ENCODE results near the gene CSF2. TPM values are rescaled to one million over a fixed set of nuclear protein-coding genes. Genes with fewer than 3 reads are reported as not detected.

The CSF2 gene
- total RNA-seq (not detected), polyA plus RNA-seq (not detected), total RNA-seq (0 to 4.0 (median 0.61) reads per million in 6 experiments)

- DNase-seq (no peak), ATAC-seq (no peak)
- no peaks in the 10 kb centered on the region for H3K9me3 Mint-ChIP-seq
- H3K4me3 Mint-ChIP-seq: peak within 1 kb of the TSS in 1 of 10 donors; percentile 66
- H3K27ac Mint-ChIP-seq: peak within 1 kb of the TSS in 1 of 10 donors; percentile 41
- H3K36me3 Mint-ChIP-seq: no peaks in the 10 kb centered on the region
- peaks cover 0 to 23% (median 0%) of the 10 kb centered on the region in 4 donors for H3K4me1 Mint-ChIP-seq
- POLR2A ChIA-PET: no interaction called here
- no peaks in the 10 kb centered on the region for H3K27me3 Mint-ChIP-seq
These were observed at the start of gene CSF2 for GRCh38 chr5:132073231-132074013. TSS of gene CSF2 (plus strand) at chr5:132073789. CDS start at chr5:132073824, 35 bp downstream.

- POLR2A ChIA-PET: no interaction called here
- ATAC-seq: no peak
These were observed 49.5 kb upstream of the CSF2 start for GRCh38 chr5:132024117-132024435.

GRCh38 chr5:132024789-132025402 is 48.7 kb upstream of the CSF2 start:
- peaks cover 12 to 25% (median 15%) of the 10 kb centered on the region in 4 donors for H3K4me1 Mint-ChIP-seq
- DNase-seq (no peak), ATAC-seq (no peak)
- POLR2A ChIA-PET: no interaction called here
- no peak overlapping the region for H3K4me3 Mint-ChIP-seq
- H3K36me3 Mint-ChIP-seq: no peaks in the 10 kb centered on the region
- H3K27ac Mint-ChIP-seq: no peak overlapping the region
- H3K27me3 Mint-ChIP-seq: peaks cover 0 to 18% (median 5%) of the 10 kb centered on the region in 5 donors
- peaks cover 0 to 4% (median 0%) of the 10 kb centered on the region in 9 donors for H3K9me3 Mint-ChIP-seq

More at GRCh38 chr5:132024117-132024435, 49.5 kb upstream of the CSF2 start:
- Mint-ChIP-seq H3K36me3 (no peaks in the 10 kb centered on the region), H3K4me1 (peaks cover 13 to 26% (median 22%) of the 10 kb centered on the region in 4 donors), H3K9me3 (no peaks in the 10 kb centered on the region), H3K27ac (no peak overlapping the region), H3K27me3 (peaks cover 0 to 10% (median 0%) of the 10 kb centered on the region in 5 donors), H3K4me3 (no peak overlapping the region)
- DNase-seq: no peak

GRCh38 chr5:132025403-132025971 is 48.1 kb upstream of the CSF2 start:
- no peak for ATAC-seq
- POLR2A ChIA-PET: no interaction called here
- Mint-ChIP-seq H3K27ac (no peak overlapping the region), H3K4me1 (peaks cover 9 to 19% (median 9%) of the 10 kb centered on the region in 4 donors), H3K27me3 (peaks cover 0 to 24% (median 7%) of the 10 kb centered on the region in 5 donors), H3K36me3 (no peaks in the 10 kb centered on the region), H3K4me3 (no peak overlapping the region), H3K9me3 (peaks cover 0 to 9% (median 0%) of the 10 kb centered on the region in 9 donors)
- no peak for DNase-seq

- Mint-ChIP-seq H3K27ac (peak overlapping the region in 1 of 10 donors; percentile 77), H3K4me3 (no peak overlapping the region), H3K9me3 (peaks cover 0 to 9% (median 0%) of the 10 kb centered on the region in 9 donors), H3K4me1 (peaks cover 4 to 11% (median 5%) of the 10 kb centered on the region in 4 donors), H3K27me3 (peaks cover 0 to 26% (median 8%) of the 10 kb centered on the region in 5 donors), H3K36me3 (no peaks in the 10 kb centered on the region)
- POLR2A ChIA-PET: no interaction called here
- DNase-seq: peak in 1 of 10 donors; percentile 55
- ATAC-seq: peak in 1 of 2 donors; percentile 80
These were observed 47.0 kb upstream of the CSF2 start for GRCh38 chr5:132026516-132027008.

- H3K36me3 Mint-ChIP-seq: peaks cover 0 to 4% (median 0%) of the 10 kb centered on the region in 3 donors
- no peak overlapping the region for H3K4me3 Mint-ChIP-seq
- H3K4me1 Mint-ChIP-seq: peaks cover 4 to 11% (median 5%) of the 10 kb centered on the region in 4 donors
- POLR2A ChIA-PET: no interaction called here
- DNase-seq (no peak), ATAC-seq (no peak)
- peaks cover 0 to 26% (median 8%) of the 10 kb centered on the region in 5 donors for H3K27me3 Mint-ChIP-seq
- peak overlapping the region in 3 of 10 donors; percentile 13 to 77 (median 16) for H3K27ac Mint-ChIP-seq
- H3K9me3 Mint-ChIP-seq: peaks cover 0 to 9% (median 0%) of the 10 kb centered on the region in 9 donors
These were observed 46.6 kb upstream of the CSF2 start for GRCh38 chr5:132027027-132027426.

- POLR2A ChIA-PET: no interaction called here
- peaks cover 1 to 26% (median 11%) of the 10 kb centered on the region in 5 donors for H3K27me3 Mint-ChIP-seq
These were observed 43.8 kb upstream of the CSF2 start for GRCh38 chr5:132029609-132030330.

GRCh38 chr5:132030610-132031009 is 43.0 kb upstream of the CSF2 start:
- POLR2A ChIA-PET: no interaction called here
- no peak for ATAC-seq
- peaks cover 1 to 26% (median 11%) of the 10 kb centered on the region in 5 donors for H3K27me3 Mint-ChIP-seq
- peaks cover 4 to 28% (median 16%) of the 10 kb centered on the region in 9 donors for H3K9me3 Mint-ChIP-seq
- H3K36me3 Mint-ChIP-seq: peaks cover 0 to 22% (median 12%) of the 10 kb centered on the region in 3 donors
- peak overlapping the region in 1 of 10 donors; percentile 9 for H3K27ac Mint-ChIP-seq
- peaks cover 4 to 11% (median 5%) of the 10 kb centered on the region in 4 donors for H3K4me1 Mint-ChIP-seq
- DNase-seq: no peak
- no peak overlapping the region for H3K4me3 Mint-ChIP-seq

More at GRCh38 chr5:132029609-132030330, 43.8 kb upstream of the CSF2 start:
- Mint-ChIP-seq H3K4me3 (no peak overlapping the region), H3K9me3 (peaks cover 4 to 28% (median 16%) of the 10 kb centered on the region in 9 donors), H3K27ac (peak overlapping the region in 1 of 10 donors; percentile 6), H3K36me3 (peaks cover 0 to 22% (median 12%) of the 10 kb centered on the region in 3 donors), H3K4me1 (peaks cover 4 to 11% (median 5%) of the 10 kb centered on the region in 4 donors)
- DNase-seq (no peak), ATAC-seq (no peak)

GRCh38 chr5:132032196-132032595 is 41.4 kb upstream of the CSF2 start:
- POLR2A ChIA-PET: no interaction called here
- Mint-ChIP-seq H3K27ac (peak overlapping the region in 1 of 10 donors; percentile 54), H3K27me3 (peaks cover 1 to 26% (median 11%) of the 10 kb centered on the region in 5 donors), H3K4me1 (peaks cover 3 to 9% (median 4%) of the 10 kb centered on the region in 4 donors), H3K4me3 (no peak overlapping the region), H3K9me3 (peaks cover 4 to 28% (median 16%) of the 10 kb centered on the region in 9 donors), H3K36me3 (peaks cover 0 to 22% (median 12%) of the 10 kb centered on the region in 3 donors)
- no peak for DNase-seq
- ATAC-seq: no peak

- DNase-seq: no peak
- Mint-ChIP-seq H3K27me3 (peaks cover 1 to 17% (median 10%) of the 10 kb centered on the region in 5 donors), H3K27ac (no peak overlapping the region), H3K9me3 (peaks cover 4 to 31% (median 16%) of the 10 kb centered on the region in 9 donors), H3K36me3 (peaks cover 0 to 22% (median 12%) of the 10 kb centered on the region in 3 donors), H3K4me3 (no peak overlapping the region), H3K4me1 (peaks cover 0 to 1% (median 0%) of the 10 kb centered on the region in 4 donors)
- POLR2A ChIA-PET: no interaction called here
- no peak for ATAC-seq
These were observed 40.5 kb upstream of the CSF2 start for GRCh38 chr5:132033122-132033521.

- POLR2A ChIA-PET: no interaction called here
- Mint-ChIP-seq H3K27me3 (peaks cover 0 to 17% (median 4%) of the 10 kb centered on the region in 5 donors), H3K4me3 (no peak overlapping the region), H3K4me1 (peaks cover 0 to 1% (median 0%) of the 10 kb centered on the region in 4 donors), H3K9me3 (peaks cover 4 to 29% (median 15%) of the 10 kb centered on the region in 9 donors), H3K36me3 (peaks cover 0 to 20% (median 12%) of the 10 kb centered on the region in 3 donors), H3K27ac (no peak overlapping the region)
- ATAC-seq (no peak), DNase-seq (no peak)
These were observed 36.2 kb upstream of the CSF2 start for GRCh38 chr5:132037353-132037752.

GRCh38 chr5:132044207-132044606 is 29.4 kb upstream of the CSF2 start:
- peaks cover 0 to 2% (median 0%) of the 10 kb centered on the region in 9 donors for H3K9me3 Mint-ChIP-seq
- peaks cover 0 to 14% (median 10%) of the 10 kb centered on the region in 5 donors for H3K27me3 Mint-ChIP-seq
- POLR2A ChIA-PET: no interaction called here
- DNase-seq: peak in 1 of 10 donors; percentile 10
- H3K36me3 Mint-ChIP-seq: peaks cover 0 to 7% (median 4%) of the 10 kb centered on the region in 3 donors
- ATAC-seq: no peak
- H3K4me3 Mint-ChIP-seq: no peak overlapping the region
- peak overlapping the region in 1 of 10 donors; percentile 57 for H3K27ac Mint-ChIP-seq
- no peaks in the 10 kb centered on the region for H3K4me1 Mint-ChIP-seq

Measured in naive thymus-derived CD8-positive, alpha-beta T cell (primary cell).